Nephron progenitor cell (in vitro differentiated cells): Measurements from ENCODE around the gene C16orf90.

Experiments
- DNase-seq: peaks from one replicate; pipeline ENCODE4 v3.0.0; 2021
- H3K27ac Mint-ChIP-seq: 2 replicates; pipeline ENCODE4 v1.8.0; 2021; ENCODE audit warnings: mild to moderate bottlenecking, moderate library complexity, mixed read lengths
- H3K27me3 Mint-ChIP-seq: 2 replicates; pipeline ENCODE4 v1.8.0; 2021; ENCODE audit warnings: mild to moderate bottlenecking, low read depth, mixed read lengths; ENCODE audit not compliant: poor library complexity
- H3K36me3 Mint-ChIP-seq: 2 replicates; pipeline ENCODE4 v1.8.0; 2021; ENCODE audit warnings: low read depth, mixed read lengths
- H3K4me1 Mint-ChIP-seq: 2 replicates; pipeline ENCODE4 v1.8.0; 2021; ENCODE audit warnings: mixed read lengths
- H3K4me3 Mint-ChIP-seq: 2 replicates; pipeline ENCODE4 v1.8.0; 2021; ENCODE audit warnings: mild to moderate bottlenecking, moderate library complexity, mixed read lengths
- H3K9me3 Mint-ChIP-seq: 2 replicates; pipeline ENCODE4 v1.8.0; 2021; ENCODE audit warnings: mild to moderate bottlenecking, moderate library complexity, mixed read lengths
- CTCF ChIP-seq: fragments of 200-600 bp; sonication (generic); IDR thresholded peaks from 2 replicates; pipeline ENCODE4 v1.5.0; 2021; ENCODE audit warnings: antibody characterized with exemption

The C16orf90 gene

GRCh38 chr16:3460585-3460984 lies 34.7 kb downstream of the C16orf90 start:
- no peak for DNase-seq
- TF ChIP-seq CTCF: no peak
- H3K27me3 Mint-ChIP-seq: peaks cover 3% of the 10 kb centered on the region
- H3K9me3 Mint-ChIP-seq: peaks cover 5% of the 10 kb centered on the region
- H3K27ac Mint-ChIP-seq: no peak overlapping the region
- H3K36me3 Mint-ChIP-seq: peaks cover 5% of the 10 kb centered on the region
- H3K4me1 Mint-ChIP-seq: peaks cover 68% of the 10 kb centered on the region
- H3K4me3 Mint-ChIP-seq: no peak overlapping the region

DNA sequence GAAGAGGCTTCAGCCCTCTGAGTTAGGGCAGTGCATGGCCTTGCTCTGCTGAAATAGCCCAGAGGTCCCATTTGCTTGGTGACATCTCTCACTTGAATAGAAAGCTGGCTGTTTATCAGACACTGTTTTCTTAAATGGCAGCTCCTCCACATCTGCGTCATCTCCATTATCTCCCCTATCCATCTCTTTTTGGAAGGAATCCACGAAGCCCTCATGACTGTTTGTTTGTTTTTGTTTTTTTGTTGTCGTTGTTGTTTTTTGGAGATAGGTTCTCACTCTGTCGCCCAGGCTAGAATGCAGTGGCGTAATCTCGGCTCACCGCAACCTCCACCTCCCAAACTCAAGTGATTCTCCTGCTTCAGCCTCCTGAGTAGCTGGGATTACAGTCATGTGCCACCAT lies 35.2 kb downstream of the C16orf90 start:
- no peak for DNase-seq
- Mint-ChIP-seq H3K27ac (no peak overlapping the region), H3K4me3 (peak overlapping the region; percentile 91), H3K27me3 (peaks cover 3% of the 10 kb centered on the region), H3K9me3 (peaks cover 5% of the 10 kb centered on the region), H3K36me3 (peaks cover under 1% of the 10 kb centered on the region), H3K4me1 (peaks cover 64% of the 10 kb centered on the region)
- TF ChIP-seq CTCF: no peak

DNA sequence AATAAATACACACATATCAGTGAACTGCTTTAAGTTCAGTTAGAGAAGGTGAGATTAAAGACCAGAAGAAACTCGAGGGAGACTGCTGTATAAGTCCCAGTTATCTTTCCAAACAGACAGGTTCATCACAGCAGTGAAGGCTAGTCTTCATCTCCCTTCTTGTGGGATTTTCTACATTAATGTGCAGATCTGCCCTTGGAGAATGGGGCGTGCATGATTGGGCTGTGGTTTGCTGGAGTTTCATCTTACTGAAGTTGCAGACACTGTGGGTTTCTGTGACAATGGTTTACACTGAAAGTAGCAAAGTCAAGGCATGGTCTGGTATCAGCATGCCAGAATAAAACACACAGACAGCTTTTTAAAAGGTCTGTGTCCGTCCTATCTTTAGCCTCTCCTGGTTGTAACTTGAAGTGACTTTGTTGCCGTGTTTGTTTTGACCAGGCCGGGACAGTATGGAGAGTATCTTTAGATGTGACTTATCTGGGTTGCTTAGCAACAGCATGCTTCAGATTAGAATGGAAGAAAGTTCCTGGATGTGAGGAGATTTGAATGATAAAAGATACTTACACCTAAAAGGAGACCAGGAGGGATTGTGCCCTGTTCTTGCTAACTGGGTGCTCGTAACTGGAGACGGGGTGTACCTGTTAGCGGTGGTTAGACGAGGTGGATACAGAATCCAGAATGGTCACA lies 35.7 kb downstream of the C16orf90 start:
- peaks cover 5% of the 10 kb centered on the region for H3K9me3 Mint-ChIP-seq
- no peaks in the 10 kb centered on the region for H3K36me3 Mint-ChIP-seq
- no peak overlapping the region for H3K27ac Mint-ChIP-seq
- H3K4me1 Mint-ChIP-seq: peaks cover 61% of the 10 kb centered on the region
- no peak for DNase-seq
- peak overlapping the region; percentile 91 for H3K4me3 Mint-ChIP-seq
- TF ChIP-seq CTCF: no peak
- H3K27me3 Mint-ChIP-seq: peaks cover 3% of the 10 kb centered on the region

DNA sequence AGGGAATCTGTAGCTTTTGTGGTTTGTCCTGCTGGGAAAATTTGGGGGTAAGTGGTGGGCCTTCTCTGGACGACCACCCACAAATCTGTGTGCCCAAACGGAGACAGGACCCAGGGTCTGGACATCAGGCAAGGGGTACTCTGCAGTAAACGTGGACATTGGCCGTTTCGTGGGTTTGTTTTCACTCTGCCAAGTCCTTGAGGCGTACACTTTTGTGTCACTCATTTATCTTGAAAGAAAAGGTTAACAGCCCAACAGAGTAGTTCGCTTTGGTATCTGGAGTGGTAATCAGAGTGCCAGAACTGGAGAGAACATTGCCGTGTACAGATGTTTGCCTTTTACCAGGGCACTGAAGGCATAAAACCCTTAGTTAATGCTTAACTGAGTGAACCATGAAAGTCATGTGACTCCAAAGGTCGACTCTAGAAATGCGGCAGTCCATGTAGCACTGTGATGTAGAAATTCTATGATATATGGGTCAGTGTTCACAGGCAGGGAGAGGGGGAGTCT lies 36.4 kb downstream of the C16orf90 start:
- Mint-ChIP-seq H3K9me3 (no peaks in the 10 kb centered on the region), H3K36me3 (no peaks in the 10 kb centered on the region), H3K27ac (peak overlapping the region; percentile 86), H3K27me3 (peaks cover 5% of the 10 kb centered on the region), H3K4me3 (peak overlapping the region; percentile 91), H3K4me1 (peaks cover 55% of the 10 kb centered on the region)
- TF ChIP-seq CTCF: no peak
- no peak for DNase-seq

DNA sequence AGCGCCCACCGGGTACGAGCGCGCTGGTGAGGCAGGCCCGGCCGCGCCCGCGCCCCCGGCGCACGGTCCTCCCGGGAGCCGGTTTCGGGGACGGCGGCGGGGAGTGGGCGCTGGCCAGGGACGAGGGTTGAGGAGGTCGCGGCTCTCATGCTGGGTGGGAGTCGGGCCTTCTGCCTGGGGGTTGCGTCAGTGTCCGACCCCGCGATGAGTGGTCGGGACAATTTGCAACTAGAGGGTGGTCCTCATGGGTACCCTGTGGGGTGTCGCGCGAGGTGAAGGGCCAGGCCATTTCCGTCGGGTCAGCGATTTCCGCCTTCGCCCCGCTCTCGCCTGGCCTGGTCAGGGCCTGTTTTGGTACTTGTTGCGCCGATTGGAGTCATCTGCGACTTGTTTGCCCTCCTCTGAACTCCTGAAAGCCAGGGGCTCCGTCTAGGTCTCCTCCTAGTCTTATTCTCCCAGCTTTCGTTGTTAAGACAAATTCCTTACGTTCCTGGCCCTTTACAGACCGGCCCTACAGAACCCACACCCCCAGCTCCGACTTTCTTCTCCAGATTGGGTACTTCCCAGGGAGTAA lies 36.9 kb downstream of the C16orf90 start:
- H3K4me3 Mint-ChIP-seq: peak overlapping the region; percentile 91
- no peak for DNase-seq
- peaks cover 6% of the 10 kb centered on the region for H3K27me3 Mint-ChIP-seq
- TF ChIP-seq CTCF: no peak
- no peaks in the 10 kb centered on the region for H3K9me3 Mint-ChIP-seq
- peak overlapping the region; percentile 86 for H3K27ac Mint-ChIP-seq
- no peaks in the 10 kb centered on the region for H3K36me3 Mint-ChIP-seq
- peaks cover 51% of the 10 kb centered on the region for H3K4me1 Mint-ChIP-seq
